Measurements from ENCODE around the gene TMIE. TPM values are rescaled to one million over a fixed set of nuclear protein-coding genes. Genes with fewer than 3 reads are reported as not detected.

The TMIE gene
- total and polyA plus RNA-seq, 2 of the 8 experiments (the other 6 are each of a cell fraction or from before 2014, with no cell fraction given) = 0.45 to 0.67 TPM

- TF ChIP-seq HDAC2 (IDR thresholded peaks at IDR 0.05; ENCODE audit: borderline replicate concordance in 1 of 2, low read depth in 2 of 2, low read length in 2 of 2) = no peak
- no peak for TF ChIP-seq CREB1 (IDR thresholded peaks at IDR 0.05)
- TF ChIP-seq ASH2L (IDR thresholded peaks at IDR 0.05; ENCODE audit: low read length) = no peak
- no peak for TF ChIP-seq YY1 (IDR thresholded peaks at IDR 0.05; ENCODE audit: low read depth, low read length)
- TF ChIP-seq RBBP5 (IDR thresholded peaks at IDR 0.05; ENCODE audit: borderline replicate concordance, low read depth, low read length) = no peak
Measured at GRCh38 chr3:46668116-46668515, 33.1 kb upstream of the TMIE start (continued).
